Umbilical cord (tissue), 2 donors: ENCODE data around the gene NAE1. TPM values are rescaled to one million over a fixed set of nuclear protein-coding genes. Genes with fewer than 3 reads are reported as not detected.
"Not testable (repeated sequence)": the region's sequence is repeated elsewhere in the genome, so short reads cannot be mapped to it uniquely, and the experiment has no call there.

Experiments
- DNase-seq: peaks from one replicate; pipeline ENCODE4 v3.0.0-alpha.2; 2015; ENCODE audit warnings: low spot score
- total RNA-seq: library from RNA; depleted of rRNA; stranded (reverse); fragments of >200 nt; gene quantifications from one replicate; pipeline ENCODE4 v1.2.3, GENCODE V29; 2014; ENCODE audit warnings: low replicate concordance; ENCODE audit not compliant: insufficient read depth

Gene NAE1
- total RNA-seq, 1 donor from 2014 or later: 40.4 TPM

- no peak for DNase-seq
Measured at GRCh38 chr16:66802159-66802558, 28.6 kb downstream of the NAE1 start.

- no peak for DNase-seq
Measured at GRCh38 chr16:66801320-66802105, 29.3 kb downstream of the NAE1 start, which contains the start of gene TERB1. Gene TERB1 (minus strand): TSS chr16:66801584. CDS start chr16:66796798, 4,786 bp downstream.

- DNase-seq: no peak
Measured at GRCh38 chr16:66800856-66801255, 29.9 kb downstream of the NAE1 start.

GRCh38 chr16:66798161-66798560 is 32.6 kb downstream of the NAE1 start:
- DNase-seq: no peak

GRCh38 chr16:66793984-66794383 is 36.8 kb downstream of the NAE1 start:
- not testable (repeated sequence) for DNase-seq

- DNase-seq: no peak
Measured at GRCh38 chr16:66790130-66790733, 40.5 kb downstream of the NAE1 start.

GRCh38 chr16:66787427-66787826 is 43.3 kb downstream of the NAE1 start:
- DNase-seq: no peak

- DNase-seq: no peak
Measured at GRCh38 chr16:66786551-66786950, 44.2 kb downstream of the NAE1 start.

GRCh38 chr16:66776457-66776856 is 54.3 kb downstream of the NAE1 start:
- no peak for DNase-seq

GRCh38 chr16:66774981-66775380 is 55.8 kb downstream of the NAE1 start:
- no peak for DNase-seq

- no peak for DNase-seq
Measured at GRCh38 chr16:66758086-66758485, 72.7 kb downstream of the NAE1 start.

- no peak for DNase-seq
Measured at GRCh38 chr16:66754819-66755218, 76.0 kb downstream of the NAE1 start.

GRCh38 chr16:66754211-66754610 is 76.6 kb downstream of the NAE1 start:
- no peak for DNase-seq

GRCh38 chr16:66752958-66753357 is 77.8 kb downstream of the NAE1 start:
- DNase-seq: no peak

Other genes starting within 250 kb of the NAE1 start
- 41.9 TPM for gene CMTM3, start 226.3 kb downstream of the NAE1 start, total RNA-seq
- gene CMTM4, start 134.2 kb downstream of the NAE1 start, total RNA-seq: 21.9 TPM
- gene DYNC1LI2, start 79.4 kb downstream of the NAE1 start, total RNA-seq: 152 TPM
- gene TERB1, start 29.4 kb downstream of the NAE1 start, total RNA-seq: 1.7 TPM
- gene CA7, start 13.4 kb upstream of the NAE1 start, total RNA-seq: not detected
- 16.4 TPM for gene PDP2, start 49.5 kb upstream of the NAE1 start, total RNA-seq
- gene CDH16, start 87.9 kb upstream of the NAE1 start, total RNA-seq: not detected
- 19.0 TPM for gene RRAD, start 94.6 kb upstream of the NAE1 start, total RNA-seq
- gene CIAO2B, start 103.4 kb upstream of the NAE1 start, total RNA-seq: 72.5 TPM
- gene CES2, start 104.5 kb upstream of the NAE1 start, total RNA-seq: 53.7 TPM
- gene CES3, start 130.3 kb upstream of the NAE1 start, total RNA-seq: 3.4 TPM
- 4.1 TPM for gene CES4A, start 157.6 kb upstream of the NAE1 start, total RNA-seq
- gene CBFB, start 198.2 kb upstream of the NAE1 start, total RNA-seq: 51.3 TPM